HFF-Myc (cell line): ENCODE measurements around the gene USP3.

Experiments
- DNase-seq: peaks from one replicate; pipeline ENCODE4 v3.0.0-alpha.2; 2011; ENCODE audit warnings: low read depth; ENCODE audit errors: extremely low read depth
- H3K4me3 ChIP-seq: replicated peaks from 2 replicates; pipeline ENCODE4 v1.5.1; 2011; ENCODE audit warnings: low read depth, mild to moderate bottlenecking, control low read depth, low read length
- TF ChIP-seq, protein P1 (sequence below): IDR thresholded peaks from 2 replicates; pipeline ENCODE4 v1.5.1; 2012; ENCODE audit warnings: mild to moderate bottlenecking, low read depth, low read length, control low read depth; ENCODE audit errors: missing control alignments

The USP3 gene

DNA sequence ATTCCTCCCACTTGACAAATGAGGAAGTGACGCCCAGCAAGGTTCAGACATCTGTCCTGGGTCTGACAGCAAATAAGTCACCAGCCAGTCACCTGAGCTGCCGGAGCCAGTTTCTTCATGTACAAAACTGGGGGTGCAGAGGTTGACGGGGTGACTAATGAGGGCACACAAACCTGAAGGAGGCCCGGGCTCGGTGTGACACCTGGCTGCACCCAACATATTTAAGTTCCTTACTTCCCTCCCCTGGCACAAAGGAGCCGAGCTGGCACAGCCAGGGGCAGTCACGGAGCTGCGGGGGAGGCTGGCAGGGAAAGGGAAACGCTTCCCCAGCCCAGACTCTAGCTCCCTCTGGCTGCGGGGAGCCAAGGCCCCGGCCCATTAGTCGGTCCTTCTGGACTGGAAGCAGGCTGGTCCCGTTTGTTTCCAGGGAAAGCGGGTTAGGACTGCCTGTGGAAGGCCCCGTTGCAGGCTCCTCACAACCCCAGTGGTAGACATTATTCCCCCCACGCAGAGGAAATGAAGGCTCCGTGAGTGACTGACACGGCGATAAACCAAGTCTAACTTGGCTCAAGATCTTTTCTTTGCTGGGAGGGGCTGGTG, 95.1 kb downstream of the USP3 start:
- TF ChIP-seq, protein P1, sequence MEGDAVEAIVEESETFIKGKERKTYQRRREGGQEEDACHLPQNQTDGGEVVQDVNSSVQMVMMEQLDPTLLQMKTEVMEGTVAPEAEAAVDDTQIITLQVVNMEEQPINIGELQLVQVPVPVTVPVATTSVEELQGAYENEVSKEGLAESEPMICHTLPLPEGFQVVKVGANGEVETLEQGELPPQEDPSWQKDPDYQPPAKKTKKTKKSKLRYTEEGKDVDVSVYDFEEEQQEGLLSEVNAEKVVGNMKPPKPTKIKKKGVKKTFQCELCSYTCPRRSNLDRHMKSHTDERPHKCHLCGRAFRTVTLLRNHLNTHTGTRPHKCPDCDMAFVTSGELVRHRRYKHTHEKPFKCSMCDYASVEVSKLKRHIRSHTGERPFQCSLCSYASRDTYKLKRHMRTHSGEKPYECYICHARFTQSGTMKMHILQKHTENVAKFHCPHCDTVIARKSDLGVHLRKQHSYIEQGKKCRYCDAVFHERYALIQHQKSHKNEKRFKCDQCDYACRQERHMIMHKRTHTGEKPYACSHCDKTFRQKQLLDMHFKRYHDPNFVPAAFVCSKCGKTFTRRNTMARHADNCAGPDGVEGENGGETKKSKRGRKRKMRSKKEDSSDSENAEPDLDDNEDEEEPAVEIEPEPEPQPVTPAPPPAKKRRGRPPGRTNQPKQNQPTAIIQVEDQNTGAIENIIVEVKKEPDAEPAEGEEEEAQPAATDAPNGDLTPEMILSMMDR, result peak; percentile 48
- no peak for DNase-seq

DNA sequence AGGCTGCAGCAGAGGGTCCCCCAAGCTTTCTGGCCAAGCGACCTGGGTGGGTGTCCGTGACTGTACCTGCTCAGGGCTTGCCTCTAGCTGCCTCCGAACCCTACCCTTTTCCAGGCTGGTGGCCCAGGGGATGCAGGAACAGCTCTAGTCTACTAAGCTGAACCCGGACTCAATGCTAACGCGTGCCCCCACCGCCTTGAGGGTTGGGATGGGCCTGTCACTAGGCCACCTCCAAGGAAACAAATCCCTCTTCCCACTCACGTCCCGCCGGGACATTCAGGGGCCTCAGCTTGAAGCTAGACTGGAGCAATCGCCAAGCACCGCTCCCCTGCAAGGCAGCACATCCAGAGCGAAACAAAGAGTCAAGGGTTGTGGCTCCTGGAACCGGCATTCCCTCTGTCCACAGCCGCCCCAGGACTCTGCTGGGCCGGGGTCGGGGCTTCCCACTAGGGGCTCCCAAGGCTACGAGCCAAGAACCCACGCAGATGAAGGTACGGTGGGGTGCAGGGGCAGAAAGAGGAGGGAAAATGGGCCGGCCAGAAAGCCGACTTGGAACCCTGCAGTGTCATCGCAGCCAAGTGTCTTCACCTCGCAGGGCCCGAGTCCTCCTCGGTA, 95.7 kb downstream of the USP3 start:
- no peak for DNase-seq
- H3K4me3 ChIP-seq, result peak overlapping the region; percentile 39
- TF ChIP-seq, protein P1, result no peak

More for the DNA sequence above, 95.1 kb downstream of the USP3 start:
- peak overlapping the region; percentile 39 for H3K4me3 ChIP-seq

- TF ChIP-seq, protein P1, result no peak
- peak; percentile 42 for DNase-seq
- peak overlapping the region; percentile 64 for H3K4me3 ChIP-seq
Measured at GRCh38 chr15:63600616-63601025, 96.2 kb downstream of the USP3 start.

- no peak for DNase-seq
- H3K4me3 ChIP-seq, result peak overlapping the region; percentile 64
- TF ChIP-seq, protein P1, result no peak
Measured at GRCh38 chr15:63601026-63601703, 96.8 kb downstream of the USP3 start.

DNA sequence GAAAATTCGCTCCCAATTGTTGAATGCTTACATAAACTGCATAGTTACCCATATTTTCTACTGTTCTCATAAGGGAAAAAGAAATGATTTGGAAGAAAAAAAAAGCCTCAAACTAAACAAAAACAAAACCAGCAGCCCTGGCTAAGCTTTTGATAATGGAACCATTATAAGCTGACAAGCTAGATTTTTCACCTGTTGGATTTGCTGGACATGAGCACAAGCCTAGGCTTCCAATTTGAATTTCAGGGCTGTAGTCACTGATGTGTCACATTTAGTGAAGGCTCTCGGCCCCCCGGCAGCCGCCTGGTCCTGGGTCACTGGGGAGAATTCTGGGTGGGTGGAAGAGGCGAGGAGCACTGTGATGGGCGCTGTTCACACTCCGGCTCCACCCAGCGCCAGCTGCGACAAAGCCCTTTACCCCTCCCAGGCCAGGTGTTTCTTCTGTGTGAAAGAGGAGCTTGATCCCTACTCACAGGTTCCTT, 97.4 kb downstream of the USP3 start:
- H3K4me3 ChIP-seq, result peak overlapping the region; percentile 64
- TF ChIP-seq, protein P1, result no peak
- no peak for DNase-seq

DNA sequence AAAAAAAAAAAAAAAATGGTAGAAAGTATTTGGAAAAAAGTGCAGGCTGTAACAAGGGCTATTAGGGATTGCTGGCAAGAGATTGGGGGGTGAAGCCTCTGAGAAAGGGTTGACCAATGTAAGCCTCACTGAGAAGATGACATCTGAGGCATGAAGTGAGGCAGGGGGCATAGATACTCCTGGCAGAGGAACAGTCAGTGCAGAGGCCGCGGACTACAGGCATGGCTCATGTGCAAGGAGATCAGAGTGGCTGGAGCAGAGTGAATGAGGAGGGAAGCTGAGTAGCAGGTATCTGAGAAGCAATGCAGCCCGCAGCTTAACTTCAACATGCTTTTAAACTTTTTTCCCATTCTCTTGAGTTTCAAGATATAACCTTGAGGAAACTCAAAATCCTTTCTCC, 98.2 kb downstream of the USP3 start:
- no peak for DNase-seq
- TF ChIP-seq, protein P1, result no peak

More for the DNA sequence above, 98.2 kb downstream of the USP3 start:
- H3K4me3 ChIP-seq, result no peak overlapping the region
